K562 treated with DMSO at 1 percent for 24 hours (cell line): ENCODE data around the gene USP24. TPM values are rescaled to one million over a fixed set of nuclear protein-coding genes. Genes with fewer than 3 reads are reported as not detected.

Source experiments
- total RNA-seq: library from RNA; unstranded; fragments of 300-600 nt; gene quantifications from 2 replicates; pipeline ENCODE4 v1.2.3, GENCODE V29; 2022; ENCODE audit warnings: low read depth; ENCODE audit not compliant: insufficient read depth

USP24 gene
- total RNA-seq: 9.5 and 13.6 TPM in 2 replicates

GRCh38 chr1:55215194-55216021 lies at the start of gene USP24:
USP24 (minus strand) TSS chr1:55215364; CDS start chr1:55215113, 251 bp downstream.

GRCh38 chr1:55039342-55040082 lies 175.7 kb downstream of the USP24 start, which contains the start of gene PCSK9:
PCSK9 (plus strand) TSS chr1:55039548; CDS start chr1:55039838, 290 bp downstream.

Other genes with a start within 250 kb of the USP24 start
- gene TMEM61, start 234.7 kb downstream of the USP24 start, total RNA-seq: not detected in 2 replicates
- not detected in 2 replicates for gene BSND, start 216.4 kb downstream of the USP24 start, total RNA-seq
- gene PCSK9, start 175.8 kb downstream of the USP24 start, total RNA-seq: 77.6 and 87.7 TPM in 2 replicates